ENCODE measurements around the gene CES4A. TPM values are rescaled to one million over a fixed set of nuclear protein-coding genes. Genes with fewer than 3 reads are reported as not detected.
A peak's percentile ranks its signal among the peaks of the same experiment; 100 is the strongest.

CES4A gene
- total RNA-seq, 1 experiment from 2014 or later: 0.61 TPM

- TF ChIP-seq STAT6 (CRISPR knock-in tag; conservative IDR thresholded peaks at IDR 0.05; ENCODE audit: low read depth): no peak
- TF ChIP-seq ARID4B (CRISPR knock-in tag; IDR thresholded peaks at IDR 0.05; ENCODE audit: borderline replicate concordance): no peak
- TF ChIP-seq HMGA2 (CRISPR knock-in tag; IDR thresholded peaks at IDR 0.05): no peak
- TF ChIP-seq ZNF263 (CRISPR knock-in tag; IDR thresholded peaks at IDR 0.05; ENCODE audit: low read depth): no peak
- TF ChIP-seq FOXK1 (CRISPR knock-in tag; IDR thresholded peaks at IDR 0.05): no peak
- no peak for TF ChIP-seq CTCF (IDR thresholded peaks at IDR 0.05)
- TF ChIP-seq E2F4 (CRISPR knock-in tag; IDR thresholded peaks at IDR 0.05; ENCODE audit: borderline replicate concordance, low read depth): no peak
- no peak for TF ChIP-seq MLX (CRISPR knock-in tag; IDR thresholded peaks at IDR 0.05)
- TF ChIP-seq ZMAT4 (CRISPR knock-in tag; IDR thresholded peaks at IDR 0.05): no peak
- no peak for TF ChIP-seq ZNF121 (CRISPR knock-in tag; IDR thresholded peaks at IDR 0.05)
Observed at GRCh38 chr16:66976746-66977145, 11.6 kb upstream of the CES4A start (continued).

GRCh38 chr16:66977341-66978113, 10.9 kb upstream of the CES4A start:
- ChIA-PET POLR2A (interaction anchor here (0.6 kb wide), 1 partner anchor 1109 kb away, joined by 3 read pairs; no protein-coding TSS in a partner anchor), CTCF (interaction anchor here (0.7 to 4.5 kb wide), 12 partner anchors 16 to 221 kb away, joined by 3 to 27 read pairs (median 4); partner anchors contain the start of genes B3GNT9, CES3 and ELMO3)
- Mint-ChIP-seq H3K4me1 (peaks cover 6% of the 10 kb centered on the region), H3K4me3 (no peak overlapping the region), H3K36me3 (no peaks in the 10 kb centered on the region), H3K27me3 (ENCODE audit: low read depth) (no peaks in the 10 kb centered on the region; the same call in 1 of the 2 replicates), H3K9me3 (no peaks in the 10 kb centered on the region), H3K27ac (no peak overlapping the region)
- DNase-seq (ENCODE audit: low spot score) (peak; percentile 95), ATAC-seq (peak; percentile 95)
- TF ChIP-seq TEAD1 (CRISPR knock-in tag; IDR thresholded peaks at IDR 0.05) (no peak), TEAD4 (CRISPR knock-in tag; IDR thresholded peaks at IDR 0.05) (no peak), HMGXB4 (CRISPR knock-in tag; IDR thresholded peaks at IDR 0.05) (no peak), ZNF416 (CRISPR knock-in tag; IDR thresholded peaks at IDR 0.05) (no peak), RORB (CRISPR knock-in tag; IDR thresholded peaks at IDR 0.05) (no peak), NR3C1 (CRISPR knock-in tag; conservative IDR thresholded peaks at IDR 0.05; ENCODE audit: low read depth) (no peak), ZNF219 (CRISPR knock-in tag; IDR thresholded peaks at IDR 0.05; ENCODE audit: borderline replicate concordance) (no peak), ZNF425 (CRISPR knock-in tag; conservative IDR thresholded peaks at IDR 0.05) (no peak), MAX (CRISPR knock-in tag; IDR thresholded peaks at IDR 0.05) (peak; percentile 50; the same call in 1 of the 2 replicates)

All from WTC11 (cell line).